Activated CD8-positive, alpha-beta T cell treated with anti-CD3 and anti-CD28 coated beads for 36 hours (primary cell): ENCODE data around the gene NXF2. TPM values are rescaled to one million over a fixed set of nuclear protein-coding genes. Genes with fewer than 3 reads are reported as not detected.
"Not testable (repeated sequence)": the region's sequence is repeated elsewhere in the genome, so short reads cannot be mapped to it uniquely, and the experiment has no call there.

Experiments
- ATAC-seq: fragments of 200-7000 bp; cut with Tn5 transposase; one replicate; pipeline ENCODE4 v1.10.0; 2021; ENCODE audit warnings: mild to moderate bottlenecking, moderate library complexity
- CTCF ChIA-PET: fragments of 350-600 bp; sonication (Branson Sonifier 250); formaldehyde crosslinking; loops from one replicate; lab custom pipeline; 2021; ENCODE audit warnings: antibody characterized with exemption; lab: Charles Lee
- POLR2A ChIA-PET: fragments of 350-600 bp; sonication (Branson Sonifier 250); formaldehyde crosslinking; loops from one replicate; lab custom pipeline; 2021; ENCODE audit warnings: antibody characterized with exemption; lab: Charles Lee
- DNase-seq: peaks from one replicate; pipeline ENCODE4 v3.0.0-alpha.2; 2020
- H3K27ac Mint-ChIP-seq: one replicate; pipeline ENCODE4 v1.8.0; 2021; ENCODE audit warnings: mild to moderate bottlenecking, mixed read lengths
- H3K27me3 Mint-ChIP-seq: one replicate; pipeline ENCODE4 v1.8.0; 2021; ENCODE audit warnings: mixed read lengths
- H3K36me3 Mint-ChIP-seq: one replicate; pipeline ENCODE4 v1.8.0; 2021; ENCODE audit warnings: low read depth, mixed read lengths
- H3K4me1 Mint-ChIP-seq: one replicate; pipeline ENCODE4 v1.8.0; 2021; ENCODE audit warnings: low read depth, mixed read lengths
- H3K4me3 Mint-ChIP-seq: one replicate; pipeline ENCODE4 v1.8.0; 2021; ENCODE audit warnings: mild to moderate bottlenecking, moderate library complexity, mixed read lengths
- H3K9me3 Mint-ChIP-seq: one replicate; pipeline ENCODE4 v1.8.0; 2021; ENCODE audit warnings: mixed read lengths
- intact Hi-C: fragments of 100-400 bp; cut with micrococcal nuclease; formaldehyde crosslinking; loops from one replicate; pipeline ENCODE4 v1.10.0; 2022
- total RNA-seq, 2 experiments: library from RNA; stranded (reverse); gene quantifications; one replicate each; pipeline ENCODE4 v1.2.3, GENCODE V29; 2021
- TF ChIP-seq, protein P1 (sequence below): fragments of 200-600 bp; IDR thresholded peaks from one replicate; pipeline ENCODE4 v1.8.0; 2022; ENCODE audit warnings: antibody characterized with exemption, mild to moderate bottlenecking

Gene NXF2, protein sequence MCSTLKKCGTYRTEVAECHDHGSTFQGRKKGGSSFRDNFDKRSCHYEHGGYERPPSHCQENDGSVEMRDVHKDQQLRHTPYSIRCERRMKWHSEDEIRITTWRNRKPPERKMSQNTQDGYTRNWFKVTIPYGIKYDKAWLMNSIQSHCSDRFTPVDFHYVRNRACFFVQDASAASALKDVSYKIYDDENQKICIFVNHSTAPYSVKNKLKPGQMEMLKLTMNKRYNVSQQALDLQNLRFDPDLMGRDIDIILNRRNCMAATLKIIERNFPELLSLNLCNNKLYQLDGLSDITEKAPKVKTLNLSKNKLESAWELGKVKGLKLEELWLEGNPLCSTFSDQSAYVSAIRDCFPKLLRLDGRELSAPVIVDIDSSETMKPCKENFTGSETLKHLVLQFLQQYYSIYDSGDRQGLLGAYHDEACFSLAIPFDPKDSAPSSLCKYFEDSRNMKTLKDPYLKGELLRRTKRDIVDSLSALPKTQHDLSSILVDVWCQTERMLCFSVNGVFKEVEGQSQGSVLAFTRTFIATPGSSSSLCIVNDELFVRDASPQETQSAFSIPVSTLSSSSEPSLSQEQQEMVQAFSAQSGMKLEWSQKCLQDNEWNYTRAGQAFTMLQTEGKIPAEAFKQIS
- total RNA-seq, result not detected

DNA sequence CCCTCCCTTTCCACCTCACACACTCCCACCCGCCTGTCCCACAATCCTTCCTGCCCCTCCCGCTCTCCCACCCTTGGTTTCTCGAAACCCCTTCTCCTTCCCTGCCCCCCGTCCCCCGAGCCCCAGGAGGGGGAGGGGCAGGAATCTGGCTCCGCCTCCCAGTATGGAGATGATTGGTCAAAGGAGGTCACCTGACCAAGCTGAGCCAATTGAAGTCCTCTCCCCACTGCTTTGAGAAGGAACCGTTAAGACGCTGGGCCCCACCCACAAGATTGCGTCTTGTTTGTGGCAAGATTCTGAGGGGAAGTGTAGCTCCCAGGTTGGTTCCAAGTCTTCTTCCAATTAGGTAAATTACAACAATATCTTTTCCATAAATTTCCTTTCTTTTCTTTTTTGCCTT is at the start of gene NXF2:
Gene NXF2 (plus strand): TSS at position 275 of the 400 bp plus-strand sequence. CDS start 59,912 bp downstream, outside the sequence.
- CTCF ChIA-PET, H3K36me3 Mint-ChIP-seq, H3K27ac Mint-ChIP-seq, ATAC-seq, H3K4me1 Mint-ChIP-seq, intact Hi-C loops, POLR2A ChIA-PET, H3K27me3 Mint-ChIP-seq, H3K9me3 Mint-ChIP-seq, DNase-seq, H3K4me3 Mint-ChIP-seq: not testable (repeated sequence)

DNA sequence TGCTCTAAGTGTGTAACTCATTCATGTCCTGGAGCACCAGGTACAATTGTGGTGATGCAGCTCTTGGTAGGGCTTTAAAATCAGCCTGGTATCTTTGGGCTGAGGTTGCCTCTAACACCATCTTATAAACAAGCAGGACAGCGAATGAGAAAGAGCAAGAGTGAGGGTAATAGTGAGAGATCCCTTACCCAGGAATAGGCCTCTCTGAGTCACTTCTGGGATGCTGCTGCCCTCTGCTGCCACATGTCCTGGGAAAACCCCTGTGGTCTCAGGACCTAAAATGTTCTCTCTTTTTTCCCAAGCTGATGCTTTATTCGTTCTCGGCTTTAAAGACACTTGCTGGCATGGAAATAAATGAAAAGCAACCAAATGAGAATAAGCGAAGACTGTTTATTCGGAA is 39.0 kb upstream of the NXF2 start:
- DNase-seq, H3K27me3 Mint-ChIP-seq, H3K27ac Mint-ChIP-seq: not testable (repeated sequence)

DNA sequence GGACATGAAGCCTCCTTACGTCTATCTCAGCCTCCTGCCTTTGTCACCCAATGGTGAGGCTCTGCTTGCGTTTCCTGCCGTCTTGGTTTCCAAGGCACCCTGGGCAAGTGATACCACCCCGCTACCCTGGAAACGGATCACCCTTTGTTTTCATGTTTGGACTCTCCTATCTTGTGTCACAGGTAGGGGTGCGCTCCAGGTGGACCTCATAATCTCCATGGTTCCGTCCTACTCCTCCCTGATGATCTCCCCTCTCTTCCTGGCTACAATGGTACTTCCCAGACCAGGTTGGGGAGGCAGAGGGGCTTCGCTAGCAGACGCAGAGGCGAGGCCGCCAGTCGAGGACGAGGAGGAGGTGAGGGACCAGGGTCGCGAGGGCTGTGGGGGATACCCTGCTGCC is 32.0 kb upstream of the NXF2 start, which contains the start of gene TCP11X1:
Gene TCP11X1 (plus strand): TSS at position 316 of the 400 bp plus-strand sequence.
- H3K4me3 Mint-ChIP-seq, CTCF ChIA-PET, POLR2A ChIA-PET, ATAC-seq, H3K4me1 Mint-ChIP-seq, H3K36me3 Mint-ChIP-seq, intact Hi-C loops, H3K9me3 Mint-ChIP-seq, DNase-seq, H3K27me3 Mint-ChIP-seq, H3K27ac Mint-ChIP-seq: not testable (repeated sequence)

More for the DNA sequence above, 39.0 kb upstream of the NXF2 start:
- CTCF ChIA-PET, H3K9me3 Mint-ChIP-seq, POLR2A ChIA-PET, ATAC-seq, H3K4me3 Mint-ChIP-seq, H3K4me1 Mint-ChIP-seq, H3K36me3 Mint-ChIP-seq, intact Hi-C loops: not testable (repeated sequence)

DNA sequence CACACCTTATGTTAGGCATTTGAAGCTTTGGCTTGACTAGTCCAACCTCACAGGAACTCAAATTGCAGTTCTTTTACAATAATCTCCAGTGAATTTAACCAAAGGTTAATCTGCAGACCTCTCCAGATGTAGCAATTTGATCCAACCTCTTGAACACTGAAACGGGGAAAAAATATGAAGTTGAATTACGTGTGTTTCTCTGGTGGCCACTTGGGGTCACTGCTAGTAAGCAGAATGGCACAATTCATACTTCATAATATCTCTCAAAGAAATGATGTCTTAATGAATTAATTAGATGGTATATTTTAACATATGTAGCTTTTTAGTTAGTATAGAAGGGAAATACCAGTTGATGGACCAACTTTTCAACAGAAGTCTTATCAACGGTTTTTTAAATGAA is 30.5 kb upstream of the NXF2 start:
- POLR2A ChIA-PET, H3K4me1 Mint-ChIP-seq, CTCF ChIA-PET, H3K9me3 Mint-ChIP-seq, H3K36me3 Mint-ChIP-seq, H3K27ac Mint-ChIP-seq, H3K4me3 Mint-ChIP-seq, H3K27me3 Mint-ChIP-seq, DNase-seq, ATAC-seq, intact Hi-C loops: not testable (repeated sequence)

DNA sequence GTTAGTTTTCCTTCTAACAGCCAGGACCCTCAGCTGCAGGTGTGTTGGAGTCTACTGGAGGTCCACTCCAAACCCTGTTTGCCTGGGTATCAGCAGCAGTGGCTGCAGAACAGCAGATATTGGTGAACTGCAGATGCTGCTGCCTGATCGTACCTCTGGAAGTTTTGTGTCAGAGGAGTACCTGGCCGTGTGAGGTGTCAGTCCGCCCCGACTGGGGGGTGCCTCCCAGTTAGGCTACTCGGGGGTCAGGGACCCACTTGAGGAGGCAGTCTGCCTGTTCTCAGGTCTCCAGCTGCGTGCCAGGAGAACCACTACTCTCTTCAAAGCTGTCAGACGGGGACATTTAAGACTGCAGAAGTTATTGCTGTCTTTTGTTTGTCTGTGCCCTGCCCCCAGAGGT is 11.3 kb upstream of the NXF2 start:
- H3K27ac Mint-ChIP-seq, ATAC-seq, H3K36me3 Mint-ChIP-seq, H3K27me3 Mint-ChIP-seq, CTCF ChIA-PET, H3K9me3 Mint-ChIP-seq, DNase-seq, H3K4me1 Mint-ChIP-seq, POLR2A ChIA-PET, intact Hi-C loops, H3K4me3 Mint-ChIP-seq: not testable (repeated sequence)

DNA sequence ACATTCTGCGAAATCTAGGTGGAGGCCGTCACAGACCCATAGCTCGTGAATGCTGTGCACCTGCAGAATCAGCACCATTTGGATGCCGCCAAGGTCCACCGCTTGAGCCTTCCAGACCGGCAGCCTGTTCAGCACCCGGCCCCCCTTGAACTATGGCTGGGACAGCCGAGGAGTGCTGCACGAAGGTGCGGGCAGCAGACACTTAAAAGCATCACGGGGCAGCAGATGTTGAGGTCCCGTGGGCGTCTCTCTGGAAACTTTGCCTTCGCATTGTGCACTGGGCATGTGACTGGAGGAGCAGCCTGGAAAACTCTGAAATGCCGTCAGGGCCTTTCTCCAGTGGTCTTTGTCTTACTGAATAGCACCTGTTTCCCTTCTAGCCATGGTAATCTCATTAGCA is 6.7 kb upstream of the NXF2 start:
- CTCF ChIA-PET, H3K27me3 Mint-ChIP-seq, intact Hi-C loops, H3K36me3 Mint-ChIP-seq, POLR2A ChIA-PET, DNase-seq, H3K4me3 Mint-ChIP-seq, ATAC-seq, H3K27ac Mint-ChIP-seq, H3K4me1 Mint-ChIP-seq, H3K9me3 Mint-ChIP-seq: not testable (repeated sequence)

DNA sequence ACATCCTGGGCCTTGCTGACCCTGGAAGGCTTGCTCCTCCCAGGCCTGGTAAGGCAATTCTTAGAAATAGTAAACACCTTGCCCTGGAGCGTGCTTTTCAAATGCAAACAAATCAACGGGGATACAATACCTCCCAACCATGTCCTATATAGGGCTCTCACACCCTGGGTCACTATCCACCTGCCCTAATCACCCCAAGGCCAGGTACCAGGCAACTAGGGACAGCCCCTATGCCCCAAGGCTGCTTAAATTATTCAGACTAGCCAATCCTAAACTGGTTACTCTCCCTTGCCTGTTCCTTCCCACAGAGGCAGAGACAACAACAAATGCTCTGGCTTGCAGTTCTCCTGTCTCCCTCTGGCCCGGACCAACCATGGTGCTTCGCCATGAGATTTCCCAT is 25.3 kb downstream of the NXF2 start:
- H3K4me3 Mint-ChIP-seq, H3K36me3 Mint-ChIP-seq, H3K27me3 Mint-ChIP-seq, H3K27ac Mint-ChIP-seq, H3K4me1 Mint-ChIP-seq, DNase-seq, ATAC-seq, H3K9me3 Mint-ChIP-seq, CTCF ChIA-PET, intact Hi-C loops, POLR2A ChIA-PET: not testable (repeated sequence)

DNA sequence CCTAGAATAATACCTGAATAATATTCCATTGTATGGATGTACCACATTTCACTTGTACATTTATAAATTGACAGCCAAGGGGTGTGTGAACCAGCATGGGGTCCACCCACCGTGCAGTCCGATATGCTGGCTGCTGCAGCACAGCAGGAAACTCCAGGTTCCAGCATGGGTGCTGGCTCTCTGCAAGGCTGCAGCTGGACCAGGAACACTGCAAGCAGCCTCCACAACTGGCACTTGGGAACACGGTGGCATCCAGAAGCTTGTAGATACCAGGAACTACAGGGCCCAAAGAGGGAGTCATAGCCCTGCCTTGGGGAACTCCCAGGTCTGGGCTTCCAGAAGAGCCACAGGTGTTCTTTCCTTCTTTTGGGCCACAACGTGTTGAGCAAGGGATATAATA is 91.2 kb downstream of the NXF2 start:
- Mint-ChIP-seq H3K27ac (no peak overlapping the region), H3K4me3 (no peak overlapping the region), H3K4me1 (no peaks in the 10 kb centered on the region), H3K36me3 (no peaks in the 10 kb centered on the region), H3K27me3 (no peaks in the 10 kb centered on the region), H3K9me3 (no peaks in the 10 kb centered on the region)
- DNase-seq (no peak), ATAC-seq (no peak)
- intact Hi-C loops, result no loop called here
- POLR2A ChIA-PET, result no interaction called here
- CTCF ChIA-PET, result interaction anchor here (0.9 kb wide), 1 partner anchor 157 kb away, joined by 3 read pairs; no protein-coding TSS in a partner anchor
- TF ChIP-seq, protein P1, sequence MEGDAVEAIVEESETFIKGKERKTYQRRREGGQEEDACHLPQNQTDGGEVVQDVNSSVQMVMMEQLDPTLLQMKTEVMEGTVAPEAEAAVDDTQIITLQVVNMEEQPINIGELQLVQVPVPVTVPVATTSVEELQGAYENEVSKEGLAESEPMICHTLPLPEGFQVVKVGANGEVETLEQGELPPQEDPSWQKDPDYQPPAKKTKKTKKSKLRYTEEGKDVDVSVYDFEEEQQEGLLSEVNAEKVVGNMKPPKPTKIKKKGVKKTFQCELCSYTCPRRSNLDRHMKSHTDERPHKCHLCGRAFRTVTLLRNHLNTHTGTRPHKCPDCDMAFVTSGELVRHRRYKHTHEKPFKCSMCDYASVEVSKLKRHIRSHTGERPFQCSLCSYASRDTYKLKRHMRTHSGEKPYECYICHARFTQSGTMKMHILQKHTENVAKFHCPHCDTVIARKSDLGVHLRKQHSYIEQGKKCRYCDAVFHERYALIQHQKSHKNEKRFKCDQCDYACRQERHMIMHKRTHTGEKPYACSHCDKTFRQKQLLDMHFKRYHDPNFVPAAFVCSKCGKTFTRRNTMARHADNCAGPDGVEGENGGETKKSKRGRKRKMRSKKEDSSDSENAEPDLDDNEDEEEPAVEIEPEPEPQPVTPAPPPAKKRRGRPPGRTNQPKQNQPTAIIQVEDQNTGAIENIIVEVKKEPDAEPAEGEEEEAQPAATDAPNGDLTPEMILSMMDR, result no peak
